OCI-LY1 (cell line): ENCODE results near the gene TTLL11.

ENCODE experiments used
- H2AFZ ChIP-seq: fragments of 200-600 bp; sonication (generic), shearing (Covaris generic); 2 replicates; pipeline ENCODE4 v1.6.0; 2014; ENCODE audit warnings: antibody characterized with exemption, mild to moderate bottlenecking, low read length
- H3F3A ChIP-seq: fragments of 200-600 bp; sonication (generic), shearing (Covaris generic); 2 replicates; pipeline ENCODE4 v1.6.0; 2014; ENCODE audit warnings: mild to moderate bottlenecking, antibody characterized with exemption, low read length, moderate library complexity; ENCODE audit not compliant: insufficient read depth
- H3K27ac ChIP-seq: fragments of 200-600 bp; sonication (generic); 2 replicates; pipeline ENCODE4 v1.5.1; 2014; ENCODE audit warnings: low read length, mixed run types, mild to moderate bottlenecking, low read depth; ENCODE audit not compliant: poor library complexity, severe bottlenecking
- H3K27me3 ChIP-seq: fragments of 200-600 bp; sonication (generic); 2 replicates; pipeline ENCODE4 v1.6.0; 2014; ENCODE audit warnings: antibody characterized with exemption, mild to moderate bottlenecking, low read length, moderate library complexity; ENCODE audit not compliant: insufficient read depth
- H3K36me3 ChIP-seq: fragments of 200-600 bp; sonication (generic); 2 replicates; pipeline ENCODE4 v1.6.1; 2014; ENCODE audit warnings: mild to moderate bottlenecking, antibody characterized with exemption, low read length, moderate library complexity, mixed read lengths; ENCODE audit not compliant: insufficient read depth
- H3K4me1 ChIP-seq: fragments of 200-600 bp; sonication (generic); 2 replicates; pipeline ENCODE4 v1.5.1; 2014; ENCODE audit warnings: mild to moderate bottlenecking, low read length, moderate library complexity; ENCODE audit not compliant: insufficient read depth, severe bottlenecking
- H3K4me2 ChIP-seq: fragments of 200-600 bp; sonication (generic), shearing (Covaris generic); 2 replicates; pipeline ENCODE4 v1.6.1; 2014; ENCODE audit warnings: low read length
- H3K4me3 ChIP-seq: fragments of 200-600 bp; sonication (generic); 2 replicates; pipeline ENCODE4 v1.5.1; 2014; ENCODE audit warnings: low read length, low read depth, mild to moderate bottlenecking, mixed read lengths; ENCODE audit not compliant: poor library complexity, severe bottlenecking
- H3K79me2 ChIP-seq: fragments of 200-600 bp; shearing (Covaris generic); 2 replicates; pipeline ENCODE4 v1.6.1; 2016; ENCODE audit warnings: mixed run types, low read length, mixed read lengths; ENCODE audit not compliant: insufficient read depth
- H3K9ac ChIP-seq: fragments of 200-600 bp; sonication (generic), shearing (Covaris generic); 2 replicates; pipeline ENCODE4 v1.6.1; 2014; ENCODE audit warnings: mild to moderate bottlenecking, low read length, mixed read lengths
- H3K9me2 ChIP-seq: fragments of 200-600 bp; sonication (generic), shearing (Covaris generic); 2 replicates; pipeline ENCODE4 v1.6.1; 2014; ENCODE audit warnings: low read depth, mild to moderate bottlenecking, low read length, mixed read lengths
- H3K9me3 ChIP-seq: fragments of 200-600 bp; shearing (Covaris generic); 2 replicates; pipeline ENCODE4 v1.6.1; 2014; ENCODE audit warnings: low read length, mixed read lengths
- H4K20me1 ChIP-seq: fragments of 200-600 bp; sonication (generic), shearing (Covaris generic); 2 replicates; pipeline ENCODE4 v1.6.0; 2016; ENCODE audit warnings: mild to moderate bottlenecking, low read length; ENCODE audit not compliant: insufficient read depth
- EZH2 ChIP-seq: fragments of 200-600 bp; sonication (generic), shearing (Covaris generic); IDR thresholded peaks from 2 replicates; pipeline ENCODE4 v1.8.0; 2017; ENCODE audit warnings: borderline replicate concordance, mixed run types, mild to moderate bottlenecking, antibody characterized with exemption, low read length, moderate library complexity, mixed read lengths
- TF ChIP-seq, protein P1 (sequence below): fragments of 200-600 bp; sonication (generic), shearing (Covaris generic); IDR thresholded peaks from 2 replicates; pipeline ENCODE4 v1.5.1; 2017; ENCODE audit warnings: mild to moderate bottlenecking, antibody characterized with exemption, low read length, moderate library complexity, mixed read lengths

The TTLL11 gene

GRCh38 chr9:121906074-121906870 lies 186.8 kb downstream of the TTLL11 start:
- no peaks in the 10 kb centered on the region for H4K20me1 ChIP-seq
- no peaks in the 10 kb centered on the region for H3K79me2 ChIP-seq
- H3K9me2 ChIP-seq: no peaks in the 10 kb centered on the region
- TF ChIP-seq, protein P1, sequence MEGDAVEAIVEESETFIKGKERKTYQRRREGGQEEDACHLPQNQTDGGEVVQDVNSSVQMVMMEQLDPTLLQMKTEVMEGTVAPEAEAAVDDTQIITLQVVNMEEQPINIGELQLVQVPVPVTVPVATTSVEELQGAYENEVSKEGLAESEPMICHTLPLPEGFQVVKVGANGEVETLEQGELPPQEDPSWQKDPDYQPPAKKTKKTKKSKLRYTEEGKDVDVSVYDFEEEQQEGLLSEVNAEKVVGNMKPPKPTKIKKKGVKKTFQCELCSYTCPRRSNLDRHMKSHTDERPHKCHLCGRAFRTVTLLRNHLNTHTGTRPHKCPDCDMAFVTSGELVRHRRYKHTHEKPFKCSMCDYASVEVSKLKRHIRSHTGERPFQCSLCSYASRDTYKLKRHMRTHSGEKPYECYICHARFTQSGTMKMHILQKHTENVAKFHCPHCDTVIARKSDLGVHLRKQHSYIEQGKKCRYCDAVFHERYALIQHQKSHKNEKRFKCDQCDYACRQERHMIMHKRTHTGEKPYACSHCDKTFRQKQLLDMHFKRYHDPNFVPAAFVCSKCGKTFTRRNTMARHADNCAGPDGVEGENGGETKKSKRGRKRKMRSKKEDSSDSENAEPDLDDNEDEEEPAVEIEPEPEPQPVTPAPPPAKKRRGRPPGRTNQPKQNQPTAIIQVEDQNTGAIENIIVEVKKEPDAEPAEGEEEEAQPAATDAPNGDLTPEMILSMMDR: no peak
- no peak for TF ChIP-seq EZH2
- no peak overlapping the region for H3K27ac ChIP-seq
- H2AFZ ChIP-seq: no peak overlapping the region
- H3K9ac ChIP-seq: no peak overlapping the region
- H3F3A ChIP-seq: no peaks in the 10 kb centered on the region
- no peak overlapping the region for H3K4me3 ChIP-seq
- H3K36me3 ChIP-seq: no peaks in the 10 kb centered on the region
- no peak overlapping the region for H3K4me2 ChIP-seq
- peaks cover 30% of the 10 kb centered on the region for H3K4me1 ChIP-seq
- H3K9me3 ChIP-seq: peaks cover 1% of the 10 kb centered on the region
- H3K27me3 ChIP-seq: no peaks in the 10 kb centered on the region

DNA sequence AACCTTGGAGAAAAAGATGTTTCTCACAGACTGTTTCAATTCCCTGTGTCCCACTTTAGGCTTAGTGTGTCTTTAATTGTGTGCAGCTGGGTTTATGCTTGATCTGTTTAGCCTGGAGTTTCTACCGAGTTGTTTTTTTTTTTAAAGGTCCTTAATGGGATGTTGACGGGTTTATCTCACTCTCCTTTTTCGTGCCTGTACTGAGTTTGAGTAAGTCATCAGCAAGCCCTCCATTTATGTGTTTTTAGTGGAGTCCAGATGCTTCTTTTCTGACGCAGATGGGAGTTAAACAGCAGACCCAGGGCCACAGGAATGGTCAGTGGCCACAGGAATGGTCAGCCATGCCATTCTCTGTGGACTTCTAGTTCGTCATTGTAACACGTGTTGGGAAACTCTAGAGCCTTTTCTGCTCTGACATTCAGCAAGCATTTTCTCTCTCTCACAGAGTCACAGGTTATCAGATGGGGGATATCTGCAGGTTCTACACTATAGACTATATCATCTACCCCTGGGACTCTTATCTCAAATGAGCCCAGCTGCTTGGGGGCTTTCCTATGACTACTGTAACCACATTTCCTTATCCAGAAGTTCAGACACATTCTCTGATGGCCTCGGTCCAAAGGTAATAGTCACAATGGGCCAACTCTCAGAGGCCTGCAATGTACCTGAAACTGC lies 190.5 kb downstream of the TTLL11 start:
- H3K4me3 ChIP-seq: no peak overlapping the region
- no peak overlapping the region for H2AFZ ChIP-seq
- no peaks in the 10 kb centered on the region for H3K9me2 ChIP-seq
- H3K9me3 ChIP-seq: peaks cover 18% of the 10 kb centered on the region
- no peaks in the 10 kb centered on the region for H3K36me3 ChIP-seq
- H3K4me1 ChIP-seq: peaks cover 22% of the 10 kb centered on the region
- H4K20me1 ChIP-seq: no peaks in the 10 kb centered on the region
- no peaks in the 10 kb centered on the region for H3K79me2 ChIP-seq
- H3K27me3 ChIP-seq: no peaks in the 10 kb centered on the region
- peak overlapping the region; percentile 14; the same call in 1 of the 2 replicates for H3K4me2 ChIP-seq
- TF ChIP-seq EZH2: no peak
- TF ChIP-seq, protein P1: no peak
- H3K27ac ChIP-seq: peak overlapping the region; percentile 52
- no peaks in the 10 kb centered on the region for H3F3A ChIP-seq
- H3K9ac ChIP-seq: no peak overlapping the region; the same call in 1 of the 2 replicates

- H3K36me3 ChIP-seq: no peaks in the 10 kb centered on the region
- peaks cover 18% of the 10 kb centered on the region for H3K9me3 ChIP-seq
- H3K27ac ChIP-seq: peak overlapping the region; percentile 52
- H3K79me2 ChIP-seq: no peaks in the 10 kb centered on the region
- no peak overlapping the region for H2AFZ ChIP-seq
- TF ChIP-seq EZH2: no peak
- TF ChIP-seq, protein P1: no peak
- no peaks in the 10 kb centered on the region for H4K20me1 ChIP-seq
- H3K9ac ChIP-seq: no peak overlapping the region
- H3K27me3 ChIP-seq: no peaks in the 10 kb centered on the region
- peaks cover 22% of the 10 kb centered on the region for H3K4me1 ChIP-seq
- H3F3A ChIP-seq: no peaks in the 10 kb centered on the region
- H3K4me2 ChIP-seq: no peak overlapping the region
- H3K4me3 ChIP-seq: no peak overlapping the region
- H3K9me2 ChIP-seq: no peaks in the 10 kb centered on the region
Observed at GRCh38 chr9:121901616-121902015, 191.5 kb downstream of the TTLL11 start.
